Activated T-cell treated with anti-CD3 and anti-CD28 coated beads for 48 hours (primary cell): ENCODE data around the gene ZNF831.

Source experiments
- DNase-seq: peaks from one replicate; pipeline ENCODE4 v3.0.0-alpha.2; 2020; ENCODE audit warnings: low read depth

The ZNF831 gene

DNA sequence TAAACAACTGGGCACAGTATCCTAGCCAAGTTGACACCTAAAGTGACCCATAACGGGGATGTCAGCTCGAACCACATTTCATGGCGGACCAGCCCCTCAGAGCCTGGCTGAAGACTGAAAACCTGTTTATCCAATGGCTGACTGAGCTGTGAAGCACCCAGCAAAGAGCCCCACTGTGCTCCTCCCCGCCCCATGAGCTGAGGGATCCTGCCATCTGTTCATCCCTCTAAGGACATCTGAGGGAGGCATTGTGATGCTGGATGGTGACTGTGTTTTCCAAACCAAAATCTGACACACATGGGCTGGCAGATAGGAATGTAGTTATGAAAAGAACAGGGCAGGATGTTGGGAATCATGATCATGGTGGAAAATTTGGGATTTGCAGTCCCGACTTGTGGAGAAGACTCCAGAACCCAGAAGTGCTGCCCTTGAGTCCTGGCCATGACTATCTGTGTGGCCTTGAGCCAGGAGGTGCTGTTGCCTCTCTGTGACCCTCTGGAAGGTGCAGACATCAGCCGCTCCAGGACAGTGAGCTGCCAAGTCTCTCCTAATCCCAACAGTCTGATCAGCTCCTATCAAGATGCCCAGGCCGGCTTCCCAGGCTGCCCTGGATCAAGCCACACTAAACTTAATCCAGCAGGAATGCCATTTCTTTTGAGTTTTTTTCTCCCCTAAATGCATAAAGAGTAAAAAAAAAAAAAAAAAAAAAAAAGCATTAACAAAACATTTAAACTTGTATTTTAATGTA lies 142.5 kb downstream of the ZNF831 start:
- no peak for DNase-seq

GRCh38 chr20:59307270-59307669 lies 143.6 kb downstream of the ZNF831 start:
- no peak for DNase-seq
